Measurements from ENCODE around the gene HPS1. TPM values are rescaled to one million over a fixed set of nuclear protein-coding genes. Genes with fewer than 3 reads are reported as not detected.

The HPS1 gene
- total RNA-seq, 1 experiment from 2014 or later: 12.3 TPM

Other genes starting within 250 kb of the HPS1 start
- under 0.01 and 0.10 TPM in 2 replicates for gene LOXL4, start 178.7 kb downstream of the HPS1 start, total RNA-seq (2014; rRNA removed; shearing (Covaris generic))
- gene PYROXD2, start 31.8 kb downstream of the HPS1 start, total RNA-seq (2014; rRNA removed; shearing (Covaris generic)): 1.3 and 2.0 TPM in 2 replicates

Data from RPMI7951 (cell line).